ENCODE results near the gene ANKH. TPM values are rescaled to one million over a fixed set of nuclear protein-coding genes. Genes with fewer than 3 reads are reported as not detected.

The ANKH gene
- total and polyA plus RNA-seq, 10 of the 15 experiments (the other 5 are each of a cell fraction or from before 2014, with no cell fraction given) = 2.1 to 43.9 (median 14.4) TPM

- no peak overlapping the region for H3K4me3 ChIP-seq
- in situ Hi-C loops (cut with MboI) (no loop called here), intact Hi-C loops (cut with micrococcal nuclease; ENCODE audit: unreplicated experiment) (loop anchor here (5.0 kb wide), 1 partner anchor 135 kb away; no protein-coding TSS in a partner anchor)
- no peak for TF ChIP-seq SRF (IDR thresholded peaks at IDR 0.05; ENCODE audit: low read depth in 2 of 2, low read length in 2 of 2)
- no peak for TF ChIP-seq MYB (IDR thresholded peaks at IDR 0.05; ENCODE audit: borderline replicate concordance, low read depth, low read length)
- no peak for TF ChIP-seq CEBPZ (IDR thresholded peaks at IDR 0.05; ENCODE audit: low read depth, low read length)
- TF ChIP-seq, protein P1, sequence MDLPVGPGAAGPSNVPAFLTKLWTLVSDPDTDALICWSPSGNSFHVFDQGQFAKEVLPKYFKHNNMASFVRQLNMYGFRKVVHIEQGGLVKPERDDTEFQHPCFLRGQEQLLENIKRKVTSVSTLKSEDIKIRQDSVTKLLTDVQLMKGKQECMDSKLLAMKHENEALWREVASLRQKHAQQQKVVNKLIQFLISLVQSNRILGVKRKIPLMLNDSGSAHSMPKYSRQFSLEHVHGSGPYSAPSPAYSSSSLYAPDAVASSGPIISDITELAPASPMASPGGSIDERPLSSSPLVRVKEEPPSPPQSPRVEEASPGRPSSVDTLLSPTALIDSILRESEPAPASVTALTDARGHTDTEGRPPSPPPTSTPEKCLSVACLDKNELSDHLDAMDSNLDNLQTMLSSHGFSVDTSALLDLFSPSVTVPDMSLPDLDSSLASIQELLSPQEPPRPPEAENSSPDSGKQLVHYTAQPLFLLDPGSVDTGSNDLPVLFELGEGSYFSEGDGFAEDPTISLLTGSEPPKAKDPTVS (IDR thresholded peaks at IDR 0.05; ENCODE audit: low read depth, low read length) = no peak
- no peak for TF ChIP-seq NFXL1 (IDR thresholded peaks at IDR 0.05; ENCODE audit: borderline replicate concordance)
- TF ChIP-seq JUNB (IDR thresholded peaks at IDR 0.05) = 0 out of 2 replicates have a peak, but pooled peaks have one; percentile 7
- TF ChIP-seq NFYB (IDR thresholded peaks at IDR 0.05; ENCODE audit: insufficient read depth, low read depth, low read length) = no peak
- TF ChIP-seq MEF2A (IDR thresholded peaks at IDR 0.05; ENCODE audit: insufficient read depth, low read depth, low read length) = no peak
- 89% methylated on average over 5 of the region's 5 CpGs for WGBS (ENCODE audit: insufficient coverage, insufficient replicate concordance, low lambda C conversion rate, missing lambda C conversion rate)
- SMC1A ChIA-PET (ENCODE audit: uncharacterized antibody, unreplicated experiment) = interaction anchor here (0.6 to 3.5 kb wide), 3 partner anchors 13 to 51 kb away, joined by 3 to 18 read pairs (median 4); no protein-coding TSS in a partner anchor
- RAD21 ChIA-PET (ENCODE audit: unreplicated experiment) = interaction anchor here (0.6 kb wide), 1 partner anchor 302 kb away, joined by 4 read pairs; no protein-coding TSS in a partner anchor
- FAIRE-seq = no peak
- ATAC-seq = no peak
- H3K9me3 ChIP-seq (replicated peaks; ENCODE audit: control insufficient read depth, insufficient read depth, low read length) = no peaks in the 10 kb centered on the region
- CTCF ChIA-PET = interaction anchor here (1.0 kb wide), 1 partner anchor 9 kb away, joined by 3 read pairs; no protein-coding TSS in a partner anchor
- H3K36me3 ChIP-seq (ENCODE audit: control insufficient read depth in 2 of 2, insufficient read depth in 2 of 2, low read length in 1 of 2) = no peaks in the 10 kb centered on the region
- POLR2A ChIA-PET = interaction anchor here (0.6 to 0.7 kb wide), 2 partner anchors 8 to 102 kb away, joined by 4 to 5 read pairs; no protein-coding TSS in a partner anchor
- no peaks in the 10 kb centered on the region for H3K79me2 ChIP-seq (ENCODE audit: control insufficient read depth, insufficient read depth, low read length)
- no TSS peak for BruUV-seq (replicated peaks)
- H3K9ac ChIP-seq (ENCODE audit: control insufficient read depth, insufficient read depth, low read length) = no peak overlapping the region
- H4K20me1 ChIP-seq (ENCODE audit: control insufficient read depth, insufficient read depth) = no peaks in the 10 kb centered on the region
- peak overlapping the region; percentile 44; the same call in 1 of the 2 replicates for H3K4me2 ChIP-seq (ENCODE audit: control insufficient read depth, insufficient read depth)
- no peak for DNase-seq (ENCODE audit: low read depth, low spot score)
- H3K4me1 ChIP-seq (ENCODE audit: control insufficient read depth, insufficient read depth, low read length) = peaks cover 19% of the 10 kb centered on the region
- no peak overlapping the region; the same call in 1 of the 2 replicates for H2AFZ ChIP-seq (ENCODE audit: control insufficient read depth, low read depth, low read length)
- H3K27ac ChIP-seq (ENCODE audit: control insufficient read depth, insufficient read depth) = no peak overlapping the region
- no peaks in the 10 kb centered on the region for H3K27me3 ChIP-seq (replicated peaks in 1 of 2; ENCODE audit: control insufficient read depth in 2 of 2, insufficient read depth in 2 of 2, low read length in 1 of 2)
Observed at GRCh38 chr5:14812166-14812565, 59.4 kb downstream of the ANKH start.

Measured in GM12878 (cell line).